Measurements from ENCODE around the gene RUNDC3A.

The RUNDC3A gene

DNA sequence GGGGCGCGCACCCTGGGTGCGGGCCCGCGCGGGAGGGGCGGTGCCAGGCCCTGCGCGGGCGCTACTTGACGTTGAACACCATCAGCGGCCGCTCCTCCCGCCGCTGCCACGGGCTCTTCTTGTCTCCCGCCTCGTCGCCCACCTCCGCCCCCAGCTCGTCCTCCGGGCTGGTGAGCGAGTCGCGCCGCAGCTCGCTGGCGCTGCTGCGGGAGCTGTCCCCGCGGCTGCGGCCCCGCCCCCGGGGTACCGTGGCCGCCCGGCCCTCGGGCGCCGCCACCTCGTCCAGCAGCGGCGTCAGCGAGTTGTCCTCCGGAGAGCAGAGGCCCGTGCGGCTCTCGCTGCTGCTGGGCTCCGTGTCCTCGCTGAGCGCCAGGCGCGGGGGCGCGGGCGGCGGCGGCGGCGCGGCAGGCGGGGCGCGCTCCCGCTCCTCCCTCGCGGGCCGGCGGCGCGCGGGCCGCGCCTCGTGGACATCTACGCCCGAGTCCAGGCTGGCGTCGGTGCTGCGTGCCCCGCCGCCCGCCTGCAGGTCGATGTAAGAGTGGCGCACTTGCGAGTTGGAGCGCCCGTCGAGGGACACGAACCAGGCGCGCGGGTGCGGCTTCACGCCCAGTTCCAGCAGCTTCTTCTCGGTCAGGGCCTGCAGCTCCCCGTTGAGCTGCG is 45.4 kb downstream of the RUNDC3A start:
- Histone ChIP-seq H4K20me1 (ENCODE audit: low read depth, low read length) (no peaks in the 10 kb centered on the region), H3K27ac (ENCODE audit: low read depth, low read length) (peak overlapping the region; percentile 56), H2AFZ (ENCODE audit: low read depth, low read length, severe bottlenecking) (peak overlapping the region; percentile 66), H3K4me3 (ENCODE audit: insufficient read depth, low read length, poor library complexity, severe bottlenecking) (peak overlapping the region; percentile 51), H3K4me2 (ENCODE audit: low read depth, low read length, poor library complexity, severe bottlenecking) (peak overlapping the region; percentile 60), H3K9ac (ENCODE audit: low read length) (peak overlapping the region; percentile 56), H3F3A (ENCODE audit: insufficient read depth) (peaks cover 13% of the 10 kb centered on the region; the same call in 1 of the 2 replicates), H3K9me3 (ENCODE audit: insufficient read depth, low read length) (no peaks in the 10 kb centered on the region), H3K36me3 (ENCODE audit: low read length) (no peaks in the 10 kb centered on the region), H3K27me3 (ENCODE audit: low read length) (no peaks in the 10 kb centered on the region), H3K79me2 (ENCODE audit: insufficient read depth, low read length) (no peaks in the 10 kb centered on the region; the same call in 1 of the 2 replicates), H3K9me2 (replicated peaks; ENCODE audit: insufficient read depth, low read length) (no peaks in the 10 kb centered on the region)
- no peak for TF ChIP-seq EZH2phosphoT487 (conservative IDR thresholded peaks at IDR 0.05; ENCODE audit: low read length)
- TF ChIP-seq, protein P1, sequence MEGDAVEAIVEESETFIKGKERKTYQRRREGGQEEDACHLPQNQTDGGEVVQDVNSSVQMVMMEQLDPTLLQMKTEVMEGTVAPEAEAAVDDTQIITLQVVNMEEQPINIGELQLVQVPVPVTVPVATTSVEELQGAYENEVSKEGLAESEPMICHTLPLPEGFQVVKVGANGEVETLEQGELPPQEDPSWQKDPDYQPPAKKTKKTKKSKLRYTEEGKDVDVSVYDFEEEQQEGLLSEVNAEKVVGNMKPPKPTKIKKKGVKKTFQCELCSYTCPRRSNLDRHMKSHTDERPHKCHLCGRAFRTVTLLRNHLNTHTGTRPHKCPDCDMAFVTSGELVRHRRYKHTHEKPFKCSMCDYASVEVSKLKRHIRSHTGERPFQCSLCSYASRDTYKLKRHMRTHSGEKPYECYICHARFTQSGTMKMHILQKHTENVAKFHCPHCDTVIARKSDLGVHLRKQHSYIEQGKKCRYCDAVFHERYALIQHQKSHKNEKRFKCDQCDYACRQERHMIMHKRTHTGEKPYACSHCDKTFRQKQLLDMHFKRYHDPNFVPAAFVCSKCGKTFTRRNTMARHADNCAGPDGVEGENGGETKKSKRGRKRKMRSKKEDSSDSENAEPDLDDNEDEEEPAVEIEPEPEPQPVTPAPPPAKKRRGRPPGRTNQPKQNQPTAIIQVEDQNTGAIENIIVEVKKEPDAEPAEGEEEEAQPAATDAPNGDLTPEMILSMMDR (IDR thresholded peaks at IDR 0.05; ENCODE audit: insufficient read depth, low read length, poor library complexity, severe bottlenecking), result no peak

DNA sequence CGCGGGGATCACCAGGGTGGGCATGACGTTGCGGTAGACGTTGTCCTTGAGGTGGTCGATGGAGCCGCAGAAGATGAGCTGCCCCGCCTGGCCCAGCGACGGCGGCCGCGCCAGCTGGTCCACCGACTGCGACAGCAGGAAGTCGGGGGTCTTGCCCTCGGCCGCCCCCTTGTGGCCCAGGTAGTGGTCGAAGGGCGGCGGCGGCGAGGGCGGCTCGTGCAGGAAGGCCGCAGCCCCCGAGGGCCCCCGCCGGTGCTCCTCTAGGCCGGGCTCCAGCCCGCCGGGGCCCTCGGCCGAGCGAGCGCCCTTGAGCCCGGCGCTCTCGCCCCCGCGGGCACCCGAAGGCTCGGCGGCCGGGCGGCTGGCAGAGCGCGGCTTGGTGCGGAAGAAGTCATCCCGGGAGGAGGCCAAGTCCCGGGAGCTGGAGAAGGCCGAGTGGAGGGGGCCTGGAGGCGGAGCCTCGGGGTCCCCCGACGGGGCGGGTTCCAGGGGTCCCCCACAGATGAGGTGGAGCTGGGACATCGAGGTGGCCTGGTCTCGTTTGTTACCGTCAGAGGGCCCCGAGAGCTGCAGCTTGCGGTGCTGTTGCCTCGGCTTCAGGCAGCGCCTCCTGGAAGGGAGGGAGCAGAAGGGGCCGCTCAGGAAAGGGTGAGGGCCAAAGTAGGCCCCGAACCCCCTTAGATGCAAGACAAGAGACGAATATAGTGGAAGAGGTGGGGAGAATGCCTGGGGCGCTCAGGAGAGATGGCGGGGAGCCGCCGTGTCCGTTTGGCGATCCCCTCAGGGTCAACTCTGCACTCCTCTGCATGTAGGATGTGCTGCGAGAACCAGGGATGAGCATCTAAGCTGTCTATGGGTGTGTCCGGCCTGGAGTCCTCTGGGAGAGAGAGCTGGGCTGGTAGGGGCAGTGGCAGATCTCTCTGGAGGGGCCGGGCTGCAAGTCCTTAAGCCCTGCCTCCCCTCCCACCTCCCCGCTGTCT is 46.5 kb downstream of the RUNDC3A start:
- H3K9me3 ChIP-seq (ENCODE audit: insufficient read depth, low read length), result no peaks in the 10 kb centered on the region
- H3K4me3 ChIP-seq (ENCODE audit: insufficient read depth, low read length, poor library complexity, severe bottlenecking), result peak overlapping the region; percentile 19
- H3K4me2 ChIP-seq (ENCODE audit: low read depth, low read length, poor library complexity, severe bottlenecking), result peak overlapping the region; percentile 60
- H3F3A ChIP-seq (ENCODE audit: insufficient read depth), result peaks cover 6% of the 10 kb centered on the region; the same call in 1 of the 2 replicates
- no peaks in the 10 kb centered on the region; the same call in 1 of the 2 replicates for H3K79me2 ChIP-seq (ENCODE audit: insufficient read depth, low read length)
- H2AFZ ChIP-seq (ENCODE audit: low read depth, low read length, severe bottlenecking), result no peak overlapping the region
- H3K27me3 ChIP-seq (ENCODE audit: low read length), result no peaks in the 10 kb centered on the region
- H3K36me3 ChIP-seq (ENCODE audit: low read length), result no peaks in the 10 kb centered on the region
- H3K9ac ChIP-seq (ENCODE audit: low read length), result peak overlapping the region; percentile 56; the same call in 1 of the 2 replicates
- H4K20me1 ChIP-seq (ENCODE audit: low read depth, low read length), result no peaks in the 10 kb centered on the region
- no peak for TF ChIP-seq EZH2phosphoT487 (conservative IDR thresholded peaks at IDR 0.05; ENCODE audit: low read length)
- TF ChIP-seq, protein P1 (IDR thresholded peaks at IDR 0.05; ENCODE audit: insufficient read depth, low read length, poor library complexity, severe bottlenecking), result peak; percentile 40
- H3K9me2 ChIP-seq (replicated peaks; ENCODE audit: insufficient read depth, low read length), result no peaks in the 10 kb centered on the region
- no peak overlapping the region for H3K27ac ChIP-seq (ENCODE audit: low read depth, low read length)

DNA sequence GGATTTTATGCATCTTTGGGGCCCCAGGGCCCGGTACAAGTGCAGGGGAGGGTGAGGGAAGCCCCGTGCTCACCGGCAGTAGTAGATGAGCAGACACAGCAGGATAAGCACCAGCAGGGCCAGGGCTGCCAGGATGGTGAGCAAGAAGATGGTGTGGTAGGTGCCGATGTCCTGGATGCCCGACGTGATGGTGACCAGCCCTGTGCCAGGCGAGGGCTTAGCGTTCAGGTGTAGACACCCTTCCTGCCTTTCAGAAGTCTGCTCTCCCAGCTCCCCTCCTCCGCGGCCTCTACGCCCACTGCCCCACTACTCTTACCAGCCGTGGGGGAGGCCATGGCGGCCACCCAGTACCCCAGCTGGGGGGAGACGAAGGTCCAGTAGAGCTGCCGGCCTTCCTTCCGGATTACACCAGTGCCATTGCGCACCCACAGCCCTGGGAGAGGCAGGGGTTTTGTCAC is 47.3 kb downstream of the RUNDC3A start:
- H3K9me3 ChIP-seq (ENCODE audit: insufficient read depth, low read length), result no peaks in the 10 kb centered on the region
- no peaks in the 10 kb centered on the region for H4K20me1 ChIP-seq (ENCODE audit: low read depth, low read length)
- H3K27ac ChIP-seq (ENCODE audit: low read depth, low read length), result no peak overlapping the region
- TF ChIP-seq, protein P1 (IDR thresholded peaks at IDR 0.05; ENCODE audit: insufficient read depth, low read length, poor library complexity, severe bottlenecking), result no peak
- TF ChIP-seq EZH2phosphoT487 (conservative IDR thresholded peaks at IDR 0.05; ENCODE audit: low read length), result no peak
- H3K4me3 ChIP-seq (ENCODE audit: insufficient read depth, low read length, poor library complexity, severe bottlenecking), result no peak overlapping the region
- H3K36me3 ChIP-seq (ENCODE audit: low read length), result no peaks in the 10 kb centered on the region
- H3K79me2 ChIP-seq (ENCODE audit: insufficient read depth, low read length), result no peaks in the 10 kb centered on the region; the same call in 1 of the 2 replicates
- H3K9ac ChIP-seq (ENCODE audit: low read length), result no peak overlapping the region
- H2AFZ ChIP-seq (ENCODE audit: low read depth, low read length, severe bottlenecking), result no peak overlapping the region
- H3K9me2 ChIP-seq (replicated peaks; ENCODE audit: insufficient read depth, low read length), result no peaks in the 10 kb centered on the region
- H3F3A ChIP-seq (ENCODE audit: insufficient read depth), result peaks cover 6% of the 10 kb centered on the region; the same call in 1 of the 2 replicates
- H3K27me3 ChIP-seq (ENCODE audit: low read length), result no peaks in the 10 kb centered on the region
- no peak overlapping the region for H3K4me2 ChIP-seq (ENCODE audit: low read depth, low read length, poor library complexity, severe bottlenecking)

All from SU-DHL-6 (cell line).